T-helper 22 cell (primary cell): ENCODE measurements around the gene ATG101.
"Not testable (repeated sequence)": the region's sequence is repeated elsewhere in the genome, so short reads cannot be mapped to it uniquely, and the experiment has no call there.

Experiments
- DNase-seq: peaks from one replicate; pipeline ENCODE4 v3.0.0-alpha.2; 2020; ENCODE audit warnings: low read depth

Gene ATG101

DNA sequence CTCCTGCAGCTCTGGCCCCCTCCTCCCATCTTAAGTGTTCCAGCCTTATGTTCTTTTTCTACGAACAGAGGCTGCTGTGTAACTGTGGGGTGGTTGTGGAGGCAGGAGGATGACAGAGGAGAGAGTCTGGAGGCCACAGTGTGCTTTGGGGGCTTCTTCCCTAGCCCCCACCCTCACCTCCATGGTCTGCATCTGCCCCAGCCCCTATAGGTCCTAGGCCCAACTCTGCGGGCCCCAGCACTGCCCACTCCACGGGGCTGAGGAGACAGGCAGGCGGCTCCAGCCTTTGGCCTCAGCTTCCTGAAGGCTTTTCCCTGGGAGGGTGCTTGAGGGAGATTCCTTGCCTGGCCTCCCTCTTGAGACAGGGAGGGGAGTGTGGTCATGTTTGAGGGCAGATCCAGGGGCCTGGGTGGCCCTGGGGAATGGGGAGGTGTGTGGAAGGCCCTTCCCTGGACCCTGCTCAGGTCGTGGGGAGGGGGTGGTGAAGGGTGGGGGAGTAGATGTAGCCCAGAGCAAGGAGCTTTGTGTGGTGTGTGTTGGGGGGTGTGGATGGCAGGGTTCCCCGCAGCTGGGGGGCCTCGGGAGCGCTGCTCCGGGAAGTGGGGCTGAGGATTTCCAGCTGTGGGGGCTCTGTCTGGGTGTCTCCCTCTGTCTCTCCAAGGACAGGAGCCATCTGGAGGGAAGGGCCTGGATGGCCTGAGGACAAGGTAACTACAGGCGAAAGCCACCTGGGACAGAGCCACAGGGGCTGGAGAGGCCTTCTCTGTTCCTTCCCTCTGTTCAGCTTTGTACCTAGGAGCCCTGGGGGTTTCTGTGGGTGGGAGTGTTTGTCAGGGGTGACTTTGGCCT is 10.8 kb downstream of the ATG101 start:
- no peak for DNase-seq

DNA sequence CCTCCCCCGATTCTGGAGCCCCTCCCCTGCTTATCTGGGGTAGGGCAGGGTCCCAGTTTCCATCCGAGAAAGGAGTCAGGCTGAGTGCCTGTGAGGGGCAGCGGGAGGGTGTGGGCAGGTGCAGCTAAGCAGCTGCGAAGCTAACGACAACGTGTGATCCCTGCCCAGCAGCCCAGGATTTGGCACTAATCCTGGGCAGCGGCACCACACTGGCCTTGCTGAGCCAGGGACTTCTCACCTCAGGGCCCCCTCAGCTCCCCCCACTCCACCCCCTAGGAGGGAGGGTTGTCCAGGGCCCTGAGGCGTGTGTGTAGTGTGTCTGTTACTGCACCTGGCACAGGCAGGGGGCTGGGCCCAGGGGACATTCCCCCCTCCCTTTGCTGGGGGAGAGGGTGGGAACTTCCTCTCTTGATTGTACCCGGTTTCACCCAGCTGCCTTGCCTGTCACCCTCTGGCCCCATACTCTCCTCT is 11.5 kb downstream of the ATG101 start:
- no peak for DNase-seq

DNA sequence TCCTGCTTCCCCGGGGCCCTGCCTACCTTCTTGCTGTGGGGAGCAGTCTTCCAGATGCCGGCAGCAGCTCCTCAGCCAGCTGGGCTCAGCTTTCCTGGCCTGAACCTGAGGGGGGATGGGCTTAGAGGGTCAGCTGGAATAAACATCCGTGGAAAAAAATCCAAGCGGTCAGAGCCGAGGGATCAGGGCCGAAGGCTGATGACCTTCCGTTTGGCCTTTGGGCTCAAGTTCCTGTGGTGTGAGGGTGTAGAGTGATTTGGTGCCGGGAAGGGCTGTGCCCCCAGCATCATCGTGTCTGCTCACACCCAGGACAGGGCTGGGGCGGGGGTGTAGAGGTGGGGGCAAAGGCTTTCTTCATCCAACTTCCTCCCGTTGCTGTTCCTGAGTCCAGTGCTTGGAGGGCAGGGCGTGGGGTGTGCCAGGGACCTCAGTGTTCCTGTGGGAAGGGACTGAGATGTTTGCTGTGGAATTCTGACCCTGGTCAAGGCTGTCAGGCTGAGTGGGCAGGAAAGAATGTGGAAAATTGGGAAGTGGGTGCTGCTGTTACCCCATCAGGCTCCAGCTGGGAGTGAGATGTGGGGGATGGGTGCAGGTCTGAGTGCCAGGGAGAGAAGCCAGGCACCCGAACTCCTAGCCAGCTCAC is 12.4 kb downstream of the ATG101 start:
- no peak for DNase-seq

DNA sequence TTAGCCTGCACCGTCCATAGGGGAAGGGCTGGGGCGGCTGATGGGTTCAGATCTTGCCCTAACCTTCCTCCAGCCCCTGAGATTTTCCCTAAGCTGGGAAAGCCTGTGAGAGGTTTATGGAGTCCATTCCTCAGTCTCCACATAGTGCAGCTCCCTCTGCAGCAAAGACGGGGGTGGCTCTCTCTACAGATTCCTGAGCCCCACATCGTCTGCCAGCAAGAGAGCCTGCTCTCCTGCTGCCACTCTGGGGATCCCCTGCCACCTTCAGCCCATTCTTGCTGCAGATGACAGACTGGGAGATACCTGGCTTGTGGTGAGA is 12.8 kb downstream of the ATG101 start:
- no peak for DNase-seq

DNA sequence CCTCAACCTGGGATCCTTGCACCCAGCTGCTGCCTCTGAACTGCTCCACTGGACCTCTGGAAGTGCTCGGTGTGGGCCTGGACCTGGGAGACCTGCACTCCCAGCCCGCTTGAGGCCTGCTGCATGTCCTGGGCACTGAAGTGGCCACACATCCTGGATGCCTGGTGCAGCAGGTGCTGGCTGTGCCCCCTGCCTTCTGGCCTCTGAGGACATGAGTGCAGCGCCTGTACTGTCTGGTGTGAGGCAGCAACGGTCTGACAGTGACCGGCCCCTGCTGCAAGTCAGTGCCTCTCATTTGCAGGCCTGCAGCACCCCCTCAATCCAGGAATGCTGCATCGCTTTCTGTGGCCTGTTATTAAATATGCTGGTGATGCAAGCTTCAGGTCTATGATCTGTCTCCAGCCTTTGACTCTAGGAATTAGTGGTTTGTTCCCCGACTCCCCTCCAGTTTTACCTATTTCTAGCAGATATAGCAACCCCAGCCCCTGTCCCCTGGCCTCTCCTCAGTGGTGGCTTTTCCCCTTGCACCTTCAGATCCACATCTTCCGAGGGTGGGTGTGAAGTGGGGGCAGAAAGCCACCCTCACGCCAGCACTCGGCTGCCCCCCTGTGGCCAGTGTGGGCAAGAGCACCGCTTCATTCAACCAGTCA is 13.3 kb downstream of the ATG101 start:
- peak; percentile 30 for DNase-seq

DNA sequence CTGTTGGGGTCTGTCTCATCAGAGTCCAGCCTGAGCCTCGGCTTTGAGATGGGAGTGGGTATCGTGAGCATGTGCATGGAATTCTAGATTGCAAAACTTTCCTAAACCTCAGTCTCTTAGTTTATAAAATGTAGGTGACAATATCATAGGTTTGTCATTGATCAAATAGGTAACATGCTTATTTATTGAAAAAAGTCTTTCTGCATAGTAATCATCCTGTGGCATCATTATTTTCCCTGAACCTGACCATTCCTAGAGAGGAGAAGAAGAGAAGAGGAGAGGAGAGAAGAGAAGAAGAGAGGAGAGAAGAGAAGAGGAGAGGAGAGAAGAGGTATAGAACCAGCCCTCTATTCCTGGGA is 13.8 kb downstream of the ATG101 start:
- DNase-seq: no peak

DNA sequence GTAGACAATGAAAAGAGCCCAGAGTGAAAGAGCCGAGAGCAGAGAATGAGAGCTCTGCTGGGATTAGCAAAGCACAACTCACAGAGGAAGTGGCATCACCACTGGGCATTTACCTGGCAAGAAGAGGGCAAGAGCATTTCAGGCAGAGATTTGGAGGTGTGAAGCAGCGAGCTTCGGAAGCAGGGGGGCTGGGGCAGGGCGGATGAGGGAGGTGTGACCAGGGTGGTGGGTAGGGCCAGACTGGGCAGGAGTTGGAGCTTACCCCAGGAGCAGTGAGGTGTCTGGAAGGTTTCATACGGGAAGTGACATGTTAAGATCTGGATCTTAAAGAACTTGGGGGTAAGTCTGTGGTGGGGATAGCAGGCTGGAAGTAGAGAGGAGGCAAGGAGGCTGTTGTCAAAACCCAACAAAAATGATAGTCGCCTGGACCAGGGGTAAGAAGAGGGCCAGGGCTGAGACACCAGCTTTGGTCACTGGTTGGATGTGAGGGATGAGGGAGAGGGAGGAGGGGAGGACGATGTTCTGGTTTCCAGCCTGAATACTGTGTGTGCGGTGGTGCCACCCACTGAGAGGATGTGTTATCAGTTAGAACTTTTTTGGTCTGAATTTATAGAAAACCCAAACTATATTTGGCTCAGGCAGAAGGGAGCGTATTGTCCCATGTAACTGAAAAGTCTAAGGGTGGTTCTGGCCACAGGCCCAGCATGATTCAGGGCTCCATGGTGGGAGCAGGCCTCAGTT is 14.9 kb downstream of the ATG101 start:
- no peak for DNase-seq

DNA sequence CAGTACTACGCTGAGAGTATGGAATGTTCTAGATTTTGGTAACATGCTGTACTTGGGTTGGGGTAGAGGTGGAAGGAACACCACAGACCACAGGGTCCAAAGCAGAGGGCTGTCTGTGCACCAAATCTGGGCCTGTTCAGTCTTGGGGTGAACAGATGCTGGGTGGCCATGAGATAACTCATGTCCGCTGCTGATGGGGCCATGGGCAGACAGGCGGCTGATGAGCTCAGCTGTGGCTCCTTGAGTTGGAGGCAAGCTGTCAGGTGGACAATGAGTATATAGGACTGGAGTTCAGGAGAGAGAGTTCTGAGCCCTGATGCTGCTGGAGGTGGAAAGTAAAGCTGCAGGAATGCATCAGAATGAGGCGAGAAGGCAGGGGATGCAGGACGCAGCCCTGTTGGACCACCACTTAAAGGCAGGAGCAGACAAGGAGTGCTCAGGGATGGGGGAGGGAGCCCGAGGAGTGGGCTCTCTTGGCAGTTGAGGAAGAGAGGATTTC is 16.0 kb downstream of the ATG101 start:
- no peak for DNase-seq

DNA sequence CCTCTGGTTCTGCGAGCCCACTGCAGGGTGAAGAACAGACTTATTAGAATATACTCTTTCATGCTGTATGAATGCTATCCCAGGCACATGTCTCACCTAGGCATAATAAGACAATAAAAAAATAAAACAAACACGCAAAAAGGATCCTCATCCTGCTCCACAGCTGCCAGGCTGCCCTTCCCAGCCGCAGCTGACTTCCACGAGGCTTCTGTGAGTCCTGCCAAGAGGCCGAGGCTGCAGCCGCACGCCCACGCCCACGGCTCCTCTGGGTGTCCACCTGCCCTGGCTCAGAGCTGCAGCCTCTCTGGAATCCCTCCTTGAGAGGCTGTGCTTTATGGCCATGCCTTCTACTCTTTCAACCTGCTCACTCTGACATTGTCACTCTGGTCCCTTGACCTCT is 16.6 kb downstream of the ATG101 start:
- no peak for DNase-seq

DNA sequence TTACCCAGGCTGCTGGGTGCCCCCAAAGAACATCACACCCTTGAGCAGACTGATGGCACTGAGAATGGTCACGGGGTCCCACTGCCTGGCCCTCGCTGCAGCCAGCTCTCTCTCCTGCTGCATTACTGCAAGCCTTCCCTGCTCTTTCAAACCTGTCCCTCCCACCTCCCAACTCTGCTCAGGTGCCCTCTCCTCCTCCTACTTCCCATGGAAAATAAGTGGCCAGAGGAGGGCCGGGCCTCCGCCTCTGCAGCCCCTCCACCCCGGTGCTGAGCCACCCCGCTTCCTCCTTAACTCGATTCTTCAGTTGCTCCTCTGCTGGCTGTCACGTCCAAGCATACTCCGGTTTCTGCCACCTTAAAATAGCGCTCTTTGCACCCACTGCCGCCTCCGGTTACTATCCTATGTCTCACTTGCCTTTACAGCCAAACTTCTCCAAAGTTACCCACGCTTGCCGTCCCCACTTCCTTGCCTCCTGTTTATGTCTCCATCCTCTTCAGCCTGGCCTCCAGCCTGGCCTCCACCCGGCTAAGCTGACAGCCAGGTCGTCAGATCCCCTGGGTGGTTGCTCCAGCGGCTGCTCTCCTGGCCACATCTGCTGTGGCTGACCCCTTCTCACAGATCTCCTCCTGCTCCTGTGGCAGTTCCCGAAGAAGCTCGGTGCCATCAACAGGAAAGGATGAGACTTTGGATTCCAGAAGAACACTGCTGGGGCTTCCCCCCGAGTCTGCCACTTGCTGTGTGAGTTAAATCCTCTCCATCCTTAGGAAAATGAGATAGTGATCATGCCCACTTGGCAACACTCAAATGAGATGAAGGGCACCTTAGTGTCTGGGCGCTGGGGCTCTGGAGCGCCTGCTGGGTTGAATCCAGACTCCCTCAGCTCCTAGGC is 17.4 kb downstream of the ATG101 start:
- DNase-seq: no peak

DNA sequence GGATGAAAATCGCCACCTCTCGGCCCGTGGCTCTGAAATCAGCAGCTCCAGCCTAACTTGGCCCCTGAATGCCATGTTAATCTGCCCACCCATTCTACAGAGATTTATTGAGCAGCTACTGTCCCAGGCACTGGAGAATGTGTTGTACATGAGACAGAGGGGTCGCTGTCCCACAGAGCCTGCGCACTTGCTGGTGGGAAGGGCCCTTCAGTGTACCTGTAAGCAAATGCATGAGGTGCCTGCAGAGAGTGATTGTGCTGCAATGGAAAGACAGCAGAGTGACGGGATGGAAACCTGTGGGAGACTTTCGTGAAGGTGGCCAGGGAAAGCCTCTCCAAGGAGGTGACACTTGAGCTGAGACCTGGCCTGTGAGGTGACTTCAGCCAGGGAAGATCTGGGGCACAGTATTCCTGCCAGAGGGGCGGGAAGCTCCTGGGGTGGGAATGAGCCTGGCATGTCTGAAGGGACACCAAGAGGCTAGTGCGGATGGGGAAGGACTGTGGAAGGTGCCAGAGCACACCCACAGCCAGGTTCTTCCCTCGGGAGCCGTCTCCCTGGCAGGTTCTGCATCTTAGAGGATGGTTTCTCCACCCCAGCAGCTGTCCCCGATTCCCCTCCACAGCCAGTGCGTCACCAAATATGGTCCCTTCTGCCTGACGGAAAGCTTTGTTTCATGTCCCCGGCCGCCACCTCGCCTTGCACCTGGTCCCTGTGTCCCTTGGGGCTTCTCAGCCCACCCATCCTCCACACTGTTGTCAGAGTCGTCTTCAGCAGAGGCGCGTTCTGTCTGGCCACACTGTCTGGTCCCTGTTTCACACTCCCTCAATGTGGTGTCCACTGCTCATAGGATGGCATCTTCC is 18.4 kb downstream of the ATG101 start:
- DNase-seq: no peak

DNA sequence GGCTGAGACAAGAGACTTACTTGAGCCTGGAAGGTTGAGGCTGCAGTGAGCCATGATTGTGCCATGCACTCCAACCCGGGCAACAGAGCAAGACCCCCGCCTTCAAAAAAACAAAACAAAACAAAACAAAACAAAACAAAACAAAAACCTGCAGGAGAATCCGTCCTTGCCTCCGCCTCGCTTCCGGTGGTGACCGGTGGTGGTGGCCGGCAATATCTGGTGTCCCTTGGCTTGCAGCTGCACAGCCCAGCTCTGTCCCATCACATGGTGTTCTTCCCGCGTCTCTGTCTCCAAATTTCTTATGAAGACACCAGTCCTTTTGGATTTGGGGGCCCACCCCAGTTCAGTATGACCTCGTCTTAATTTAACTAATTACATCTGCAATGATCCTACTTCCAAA is 19.7 kb downstream of the ATG101 start:
- DNase-seq: no peak

DNA sequence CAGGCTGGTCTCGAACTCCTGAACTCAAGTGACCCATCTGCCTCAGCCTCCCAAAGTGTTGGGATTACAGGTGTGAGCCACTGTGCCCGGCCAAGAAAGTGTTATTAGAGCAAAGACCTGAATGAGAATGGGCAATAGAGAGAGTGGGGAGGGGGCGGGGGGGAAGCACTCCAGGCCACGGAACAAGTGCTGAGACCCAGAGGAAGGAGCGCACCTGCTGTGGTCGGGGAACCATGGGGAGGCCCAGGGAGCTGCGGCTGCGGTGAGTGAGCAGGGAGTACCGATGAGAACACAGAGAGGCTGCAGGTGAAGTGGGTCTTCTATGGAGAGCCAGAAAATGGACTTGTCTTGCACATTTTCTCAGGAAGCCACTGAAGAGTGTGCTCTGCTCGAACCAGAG is 20.5 kb downstream of the ATG101 start:
- DNase-seq: no peak

DNA sequence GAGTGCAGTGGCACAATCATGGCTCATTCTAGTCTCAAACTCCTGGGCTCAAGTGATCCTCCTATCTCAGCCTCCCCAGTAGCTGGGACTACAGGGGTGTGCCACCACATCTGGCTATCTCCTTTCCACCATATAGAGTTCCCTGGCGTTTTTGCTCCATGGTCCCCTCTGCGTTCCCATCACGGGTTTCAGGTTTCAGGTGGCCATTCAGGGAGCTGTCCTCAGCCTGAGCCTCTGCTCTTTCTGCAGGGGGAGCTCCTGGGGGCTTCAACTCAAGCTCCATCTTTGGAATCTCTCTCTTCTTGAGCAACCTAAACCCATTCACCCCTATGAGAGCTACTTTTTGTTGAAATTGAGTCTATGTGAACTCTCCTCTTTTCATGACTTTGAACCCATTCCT is 21.3 kb downstream of the ATG101 start:
- no peak for DNase-seq

DNA sequence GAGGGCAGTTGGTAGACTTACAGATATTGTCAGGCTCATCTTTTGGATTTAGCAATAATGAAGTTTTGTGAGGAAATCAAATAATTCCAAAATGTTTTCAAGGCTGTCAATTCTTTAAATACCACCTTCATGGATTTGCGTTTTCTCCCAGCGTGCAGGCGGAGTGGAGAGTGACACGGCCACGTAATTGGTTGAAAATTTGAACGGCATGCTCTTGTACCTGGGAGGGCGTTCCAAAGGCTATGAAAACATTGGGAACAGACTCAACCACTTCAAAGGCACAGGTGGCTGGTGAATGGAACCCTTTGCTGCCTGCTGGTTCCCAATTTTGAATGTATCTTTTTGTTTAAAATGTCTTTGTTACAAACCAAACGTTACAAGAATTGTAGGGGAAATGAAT is 22.1 kb downstream of the ATG101 start:
- no peak for DNase-seq

DNA sequence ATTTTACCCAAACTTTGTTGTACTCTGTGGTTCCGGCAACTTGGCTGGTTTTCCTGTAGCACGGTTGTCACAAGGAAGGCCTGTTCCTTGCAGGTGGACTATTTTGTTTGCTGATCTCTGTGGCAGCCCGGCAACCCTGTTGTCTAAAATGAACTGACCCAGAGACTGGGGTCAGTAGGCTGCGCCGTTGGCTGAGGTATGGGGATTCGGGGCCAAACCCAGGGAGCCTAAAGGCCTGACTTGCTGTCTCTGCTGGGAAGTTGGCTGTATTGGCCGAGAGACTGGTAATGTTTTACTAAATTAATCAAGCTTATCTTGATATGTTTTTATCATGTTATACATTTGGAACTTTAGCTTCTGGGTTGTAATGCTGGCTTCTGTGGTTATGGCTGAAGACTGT is 23.6 kb downstream of the ATG101 start:
- DNase-seq: no peak

DNA sequence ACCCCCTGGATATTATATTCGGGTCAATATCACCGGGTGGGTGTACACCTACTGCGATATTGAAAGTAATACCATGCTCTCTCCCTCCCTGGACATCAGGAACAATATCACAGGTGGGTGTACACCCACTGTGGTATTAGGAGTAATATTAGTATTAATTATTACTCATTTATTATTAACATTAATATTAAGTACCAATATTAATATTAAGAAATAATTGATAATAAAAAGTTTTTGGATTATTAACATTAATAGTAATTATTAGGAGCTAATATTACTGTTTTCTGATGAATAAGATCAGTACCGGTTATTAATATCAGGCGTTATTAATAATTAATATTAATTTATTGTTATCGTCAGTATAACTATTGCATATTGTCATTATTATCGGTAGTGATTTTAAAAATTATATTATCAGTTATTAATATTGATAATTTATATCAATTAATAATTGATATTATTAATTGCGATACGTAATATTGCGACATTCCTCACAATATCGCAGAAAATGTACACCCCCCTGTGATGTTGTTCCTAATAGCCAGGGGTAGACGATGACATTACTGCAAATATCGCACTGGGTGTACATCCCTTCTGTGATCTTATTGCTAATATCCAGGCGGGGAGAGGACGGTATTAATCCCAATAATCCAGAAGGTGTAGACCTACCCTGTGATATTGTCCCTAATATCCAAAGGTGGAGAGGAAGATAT is 26.7 kb downstream of the ATG101 start:
- no peak for DNase-seq

DNA sequence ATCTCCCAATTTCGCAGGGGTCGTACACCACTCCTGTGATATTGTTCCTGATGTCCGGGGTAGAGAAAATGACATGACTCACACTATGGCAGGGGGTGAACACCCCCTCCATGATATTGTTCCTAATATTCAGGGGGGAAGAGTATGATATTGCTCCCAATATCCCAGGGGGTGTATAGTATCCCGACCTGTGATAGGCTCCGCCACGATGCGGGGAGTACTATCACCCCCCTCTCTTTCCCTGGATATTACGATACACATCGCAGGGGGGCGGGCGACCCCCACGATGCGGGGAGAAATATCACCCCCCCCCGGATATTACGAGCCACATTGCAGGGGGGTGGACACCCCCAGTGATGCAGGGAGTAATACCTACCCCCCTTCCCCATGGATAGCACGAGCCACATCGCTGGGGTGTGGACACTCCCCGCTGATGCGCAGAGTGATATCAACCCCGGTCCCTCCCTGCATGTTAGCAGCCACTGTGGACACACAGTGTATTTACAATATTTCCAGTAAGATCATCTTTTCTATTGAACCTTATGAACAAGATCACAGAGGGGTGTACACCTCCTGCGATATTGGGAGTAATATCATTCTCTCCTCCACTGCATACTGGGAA is 27.4 kb downstream of the ATG101 start:
- no peak for DNase-seq

DNA sequence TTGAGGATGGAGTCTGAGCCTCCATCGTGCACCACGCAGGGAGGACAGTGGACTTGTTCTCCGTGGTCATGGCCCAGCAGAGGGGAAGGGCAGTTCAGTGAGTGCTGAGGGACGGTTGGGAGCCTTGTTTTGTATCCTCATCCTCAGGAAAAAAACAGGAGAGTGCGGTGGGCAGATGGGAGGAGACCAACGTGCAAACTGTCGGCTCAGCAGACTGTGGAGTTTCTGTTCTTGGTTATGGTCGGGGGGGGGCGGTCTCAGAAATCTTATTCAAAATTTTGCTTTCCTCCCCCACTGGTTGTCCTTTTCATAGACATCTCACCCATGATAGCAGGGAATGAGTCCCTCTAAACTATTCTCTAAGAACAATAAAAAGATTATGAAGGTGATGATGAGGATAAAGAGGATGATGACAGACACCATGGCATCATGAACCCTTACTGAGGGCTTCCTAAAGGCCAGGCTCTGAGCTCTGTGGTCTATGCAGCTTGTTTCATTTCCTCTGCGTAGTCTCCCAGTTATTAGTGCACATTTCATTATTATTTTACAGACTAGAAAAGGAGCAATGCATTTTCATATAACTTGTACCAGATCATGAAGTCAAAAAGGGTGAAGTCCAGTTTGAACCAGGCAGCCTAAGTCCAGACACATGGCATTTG is 34.8 kb downstream of the ATG101 start:
- not testable (repeated sequence) for DNase-seq
